ENCODE data around the gene SULF2. TPM values are rescaled to one million over a fixed set of nuclear protein-coding genes. Genes with fewer than 3 reads are reported as not detected.
A peak's percentile ranks its signal among the peaks of the same experiment; 100 is the strongest.

SULF2 gene
- total and polyA plus RNA-seq, 9 of the 15 experiments (the other 6 are each of a cell fraction or from before 2014, with no cell fraction given): 0.33 TPM; not detected in 8

DNA sequence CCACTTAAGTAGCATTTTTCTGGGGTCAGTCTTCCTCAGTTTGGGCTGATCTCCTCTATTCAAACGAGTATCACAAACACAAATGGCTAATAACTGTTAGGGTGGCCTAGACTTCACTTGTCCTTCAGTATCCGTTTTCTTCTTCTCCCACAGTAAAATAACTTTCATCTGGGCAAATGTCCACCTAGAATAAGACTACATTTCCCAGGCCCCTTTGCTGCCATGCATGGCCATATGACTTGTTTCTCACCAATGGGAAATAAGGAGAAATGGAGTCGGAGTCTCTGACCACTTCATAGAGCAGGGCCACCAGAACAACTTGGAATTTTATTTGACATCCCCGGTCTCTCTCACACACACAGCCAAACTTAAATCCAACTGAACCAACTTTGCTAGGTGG, 51.4 kb downstream of the SULF2 start (continued):
- TF ChIP-seq NFE2 (IDR thresholded peaks at IDR 0.05; ENCODE audit: low read depth) (no peak), PBX2 (CRISPR knock-in tag; IDR thresholded peaks at IDR 0.05; ENCODE audit: low read depth) (no peak), PBX2 (tag; conservative IDR thresholded peaks at IDR 0.05; ENCODE audit: low read depth) (no peak)

DNA sequence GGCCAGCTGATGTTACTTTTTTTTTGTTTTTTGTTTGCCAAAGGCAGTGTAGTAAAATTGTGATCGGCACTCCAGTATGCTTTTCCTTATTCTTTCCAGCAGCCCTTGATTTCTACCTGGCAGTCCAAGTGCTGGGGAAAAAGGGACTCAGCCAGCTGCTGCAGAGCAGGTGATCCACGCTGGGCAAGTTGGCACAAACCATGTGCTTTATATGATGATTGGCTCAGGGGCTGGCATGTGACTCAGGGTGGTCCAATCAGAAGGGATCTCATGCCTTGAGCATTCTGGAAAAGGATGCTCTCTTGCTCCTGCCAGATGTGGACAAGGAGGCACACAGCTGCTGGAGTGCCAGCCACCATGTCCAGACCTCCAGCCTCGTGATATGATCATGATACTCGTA, 54.5 kb downstream of the SULF2 start:
- in situ Hi-C loops (cut with MboI) (no loop called here), intact Hi-C loops (cut with micrococcal nuclease) (no loop called here)
- 1% methylated on average over 4 of the region's 4 CpGs for WGBS (ENCODE audit: insufficient coverage, low coverage, missing lambda C conversion rate)
- Histone ChIP-seq H2AFZ (ENCODE audit: low read depth, low read length) (no peak overlapping the region), H3K9me3 (replicated peaks; ENCODE audit: control insufficient read depth, insufficient read depth, low read depth, low read length) (no peaks in the 10 kb centered on the region), H3K9me1 (ENCODE audit: control insufficient read depth, insufficient read depth, low read length) (no peaks in the 10 kb centered on the region), H3K79me2 (ENCODE audit: control insufficient read depth, insufficient read depth, low read length) (no peaks in the 10 kb centered on the region), H3K4me3 (no peak overlapping the region), H4K20me1 (replicated peaks; ENCODE audit: control insufficient read depth, insufficient read depth, low read length) (no peaks in the 10 kb centered on the region), H3K9ac (ENCODE audit: insufficient read depth in 1 of 2, low read depth in 2 of 2, low read length in 2 of 2) (no peak overlapping the region), H3K4me2 (ENCODE audit: insufficient read depth, low read length) (no peak overlapping the region), H3K36me3 (ENCODE audit: control insufficient read depth, insufficient read depth, low read length) (no peaks in the 10 kb centered on the region), H3K4me1 (replicated peaks in 1 of 2; ENCODE audit: control insufficient read depth in 2 of 2, insufficient read depth in 2 of 2, low read length in 2 of 2) (0 out of 5 replicates have a peak, but pooled peaks cover 0 to 6% of the 10 kb centered on the region in 2 experiments), H3K27ac (ENCODE audit: extremely low read depth, low read depth, low read length) (no peak overlapping the region), H3K27me3 (ENCODE audit: control insufficient read depth in 2 of 2, insufficient read depth in 2 of 2, low read length in 2 of 2) (peaks cover 21 to 53% of the 10 kb centered on the region in 2 experiments; a peak in 4 of 5 replicates)
- BruUV-seq (replicated peaks): no TSS peak
- ChIA-PET POLR2A (no interaction called here), CTCF (ENCODE audit: low intra/inter-chr PET ratio) (no interaction called here)
- no peak for FAIRE-seq
- no peak for DNase-seq (ENCODE audit: extremely low read depth in 1 of 4, low spot score in 3 of 4)
- ATAC-seq: no peak
- no peak for TF ChIP-seq ZFP1 (CRISPR knock-in tag; IDR thresholded peaks at IDR 0.05)
- no peak for TF ChIP-seq ZNF232 (CRISPR knock-in tag; IDR thresholded peaks at IDR 0.05)
- TF ChIP-seq, protein P1, sequence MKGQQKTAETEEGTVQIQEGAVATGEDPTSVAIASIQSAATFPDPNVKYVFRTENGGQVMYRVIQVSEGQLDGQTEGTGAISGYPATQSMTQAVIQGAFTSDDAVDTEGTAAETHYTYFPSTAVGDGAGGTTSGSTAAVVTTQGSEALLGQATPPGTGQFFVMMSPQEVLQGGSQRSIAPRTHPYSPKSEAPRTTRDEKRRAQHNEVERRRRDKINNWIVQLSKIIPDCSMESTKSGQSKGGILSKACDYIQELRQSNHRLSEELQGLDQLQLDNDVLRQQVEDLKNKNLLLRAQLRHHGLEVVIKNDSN (CRISPR knock-in tag; IDR thresholded peaks at IDR 0.05): peak; percentile 41
- no peak for TF ChIP-seq ZNF699 (CRISPR knock-in tag; IDR thresholded peaks at IDR 0.05; ENCODE audit: insufficient replicate concordance)
- peak in 1 of 3 experiments; percentile 75; a peak in 2 of 6 replicates for TF ChIP-seq ZBTB11 (CRISPR knock-in tag; IDR thresholded peaks at IDR 0.05)
- peak; percentile 20; the same call in 1 of the 2 replicates for TF ChIP-seq USF2 (CRISPR knock-in tag; IDR thresholded peaks at IDR 0.05)
- TF ChIP-seq EWSR1 (IDR thresholded peaks at IDR 0.05; ENCODE audit: borderline replicate concordance, low read depth, partially characterized antibody): peak; percentile 54
- no peak for TF ChIP-seq PHF21A (IDR thresholded peaks at IDR 0.05; ENCODE audit: borderline replicate concordance, low read depth)
- TF ChIP-seq BHLHE40 (IDR thresholded peaks at IDR 0.05; ENCODE audit: low read length): no peak
